Activated CD4-positive, alpha-beta memory T cell treated with anti-CD3 and anti-CD28 coated beads for 36 hours (primary cell): ENCODE results near the gene DNMT1. TPM values are rescaled to one million over a fixed set of nuclear protein-coding genes. Genes with fewer than 3 reads are reported as not detected.
"Not testable (repeated sequence)": the region's sequence is repeated elsewhere in the genome, so short reads cannot be mapped to it uniquely, and the experiment has no call there.

ENCODE experiments used
- CTCF ChIA-PET: fragments of 350-600 bp; sonication (Branson Sonifier 250); formaldehyde crosslinking; loops from one replicate; lab custom pipeline; 2021; ENCODE audit warnings: antibody characterized with exemption, inconsistent platforms; lab: Charles Lee
- POLR2A ChIA-PET: fragments of 350-600 bp; sonication (Branson Sonifier 250); formaldehyde crosslinking; loops from one replicate; lab custom pipeline; 2021; ENCODE audit warnings: antibody characterized with exemption; lab: Charles Lee
- DNase-seq: peaks from one replicate; pipeline ENCODE4 v3.0.0-alpha.2; 2020
- H3K27ac Mint-ChIP-seq: one replicate; pipeline ENCODE4 v1.8.0; 2021; ENCODE audit warnings: mixed read lengths
- H3K27me3 Mint-ChIP-seq: one replicate; pipeline ENCODE4 v1.8.0; 2021; ENCODE audit warnings: mixed read lengths
- H3K36me3 Mint-ChIP-seq: one replicate; pipeline ENCODE4 v1.8.0; 2021; ENCODE audit warnings: mixed read lengths
- H3K4me1 Mint-ChIP-seq: one replicate; pipeline ENCODE4 v1.8.0; 2021; ENCODE audit warnings: low read depth, mixed read lengths
- H3K4me3 Mint-ChIP-seq: one replicate; pipeline ENCODE4 v1.8.0; 2021; ENCODE audit warnings: mild to moderate bottlenecking, mixed read lengths
- H3K9me3 Mint-ChIP-seq: one replicate; pipeline ENCODE4 v1.8.0; 2021; ENCODE audit warnings: mixed read lengths
- intact Hi-C: fragments of 100-400 bp; cut with micrococcal nuclease; formaldehyde crosslinking; loops from one replicate; pipeline ENCODE4 v1.15.1; 2023
- total RNA-seq, 2 experiments: library from RNA; stranded (reverse); gene quantifications; one replicate each; pipeline ENCODE4 v1.2.3, GENCODE V29; 2021

Gene DNMT1
- total RNA-seq, 2 experiments from 2014 or later = 356 to 357 TPM

DNA sequence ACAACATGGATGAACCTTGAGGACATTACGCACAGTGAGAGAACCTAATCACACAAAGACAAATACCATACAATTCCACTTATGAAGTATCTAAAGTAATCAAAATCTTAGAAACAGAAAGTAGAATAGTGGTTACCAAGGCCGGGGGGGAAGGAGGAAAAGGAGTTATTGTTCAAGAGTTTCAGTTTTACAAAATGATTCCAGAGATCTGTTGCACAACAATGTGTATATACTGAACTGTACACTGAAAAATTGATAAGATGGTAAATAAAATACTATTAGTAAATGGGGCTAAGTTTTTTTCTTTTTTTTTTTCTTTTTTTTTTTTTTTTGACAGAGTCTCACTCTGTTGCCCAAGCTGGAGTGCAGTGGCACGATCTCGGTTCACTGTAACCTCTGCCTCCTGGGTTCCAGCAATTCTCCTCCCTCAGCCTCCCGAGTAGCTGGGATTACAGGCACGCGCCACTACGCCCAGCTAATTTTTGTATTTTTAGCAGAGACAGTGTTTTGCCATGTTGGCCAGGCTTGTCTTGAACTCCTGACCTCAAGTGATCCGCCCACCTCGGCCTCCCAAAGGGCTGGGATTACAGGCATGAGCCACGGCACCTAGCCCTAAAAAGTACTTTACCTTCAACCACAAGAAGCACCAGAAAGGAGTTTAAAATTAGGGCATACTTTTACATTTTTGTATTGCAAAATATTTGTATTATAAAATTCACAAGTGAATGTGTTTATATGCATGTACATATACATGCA, 4.3 kb upstream of the DNMT1 start:
- Mint-ChIP-seq H3K4me1 (peaks cover 18% of the 10 kb centered on the region), H3K27ac (peak overlapping the region; percentile 53), H3K4me3 (peak overlapping the region; percentile 49)
- H3K9me3 Mint-ChIP-seq, H3K27me3 Mint-ChIP-seq, H3K36me3 Mint-ChIP-seq: not testable (repeated sequence)
- CTCF ChIA-PET = interaction anchor here (0.6 to 2.7 kb wide), 5 partner anchors 32 to 103 kb away, joined by 3 to 8 read pairs (median 3); partner anchors contain the start of gene S1PR2
- intact Hi-C loops = loop anchor here (10.0 kb wide), 1 partner anchor 136 kb away; the partner anchor contains the start of genes ICAM3 and RAVER1
- POLR2A ChIA-PET = interaction anchor here (0.8 to 1.0 kb wide), 2 partner anchors 8 to 32 kb away, joined by 3 read pairs; partner anchors contain the start of gene S1PR2
- DNase-seq = peak; percentile 29

DNA sequence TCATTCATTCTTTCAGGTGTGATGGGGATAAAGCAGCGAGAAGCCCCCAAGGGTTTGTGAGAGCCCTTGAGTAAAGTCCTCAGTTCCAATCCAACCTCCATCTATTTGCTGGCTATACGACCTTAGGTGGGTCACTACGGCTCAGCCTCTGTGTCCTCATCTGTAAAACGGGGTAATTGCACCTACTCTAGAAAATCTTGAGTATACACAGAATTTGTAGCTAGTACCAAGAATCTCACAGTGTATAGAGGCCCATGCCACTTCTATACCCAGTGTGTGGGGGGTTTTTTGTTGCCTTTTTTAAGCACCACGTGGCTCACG, 406 bp upstream of the DNMT1 start:
- peak overlapping the region; percentile 98 for H3K4me3 Mint-ChIP-seq
- H3K27ac Mint-ChIP-seq = peak overlapping the region; percentile 98
- CTCF ChIA-PET = interaction anchor here (0.6 to 3.7 kb wide), 5 partner anchors 12 to 221 kb away, joined by 3 to 20 read pairs (median 3); partner anchors contain the start of gene ICAM1
- H3K9me3 Mint-ChIP-seq = no peaks in the 10 kb centered on the region
- peaks cover 48% of the 10 kb centered on the region for H3K4me1 Mint-ChIP-seq
- H3K36me3 Mint-ChIP-seq = peaks cover 26% of the 10 kb centered on the region
- POLR2A ChIA-PET = interaction anchor here (0.6 to 1.4 kb wide), 5 partner anchors 31 to 86 kb away, joined by 3 to 6 read pairs (median 3); partner anchors contain the start of gene ICAM1
- DNase-seq = peak; percentile 31
- H3K27me3 Mint-ChIP-seq = no peaks in the 10 kb centered on the region
- intact Hi-C loops = loop anchor here (1.0 to 10.0 kb wide), 5 partner anchors 42 to 408 kb away; partner anchors contain the start of genes ICAM3 and RAVER1

DNA sequence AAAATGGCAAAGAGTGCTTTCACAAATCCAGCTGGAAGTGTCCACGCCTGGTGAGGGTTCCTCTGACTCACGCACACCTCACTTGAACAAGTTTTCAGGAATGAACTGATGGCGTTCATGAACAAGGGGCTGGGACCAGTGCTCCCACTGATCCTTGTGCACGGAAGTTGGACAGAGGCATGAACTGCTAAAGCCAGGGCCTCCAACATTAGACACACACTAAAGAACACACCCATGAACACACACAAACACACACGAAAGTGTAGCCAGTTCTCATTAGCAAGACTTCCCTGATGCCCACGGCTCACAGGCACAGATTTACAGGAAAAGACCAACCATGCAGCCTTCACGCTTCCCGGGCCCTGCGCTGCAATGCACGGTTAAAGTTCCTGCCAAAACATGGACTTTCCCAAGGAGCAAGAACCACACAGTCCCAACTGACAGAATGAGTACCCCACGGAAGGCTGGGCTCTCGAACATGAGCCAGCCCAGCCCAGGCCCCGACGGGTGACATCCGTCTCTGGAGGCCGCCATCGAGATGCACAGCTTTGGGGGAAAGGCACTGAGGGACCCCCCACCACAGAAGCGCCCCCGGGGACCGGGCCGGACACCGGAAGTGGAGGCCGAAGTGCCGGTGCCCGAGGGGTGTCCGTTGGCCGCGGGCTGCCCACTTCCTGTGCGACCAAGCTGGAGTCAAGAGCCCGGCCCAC, 808 bp downstream of the DNMT1 start:
- peak overlapping the region; percentile 98 for H3K27ac Mint-ChIP-seq
- no peaks in the 10 kb centered on the region for H3K27me3 Mint-ChIP-seq
- H3K4me3 Mint-ChIP-seq = peak overlapping the region; percentile 98
- DNase-seq = peak; percentile 28
- peaks cover 34% of the 10 kb centered on the region for H3K36me3 Mint-ChIP-seq
- no peaks in the 10 kb centered on the region for H3K9me3 Mint-ChIP-seq
- CTCF ChIA-PET = interaction anchor here (1.3 to 3.7 kb wide), 2 partner anchors 43 to 56 kb away, joined by 5 to 20 read pairs; no protein-coding TSS in a partner anchor
- POLR2A ChIA-PET = interaction anchor here (0.6 to 1.6 kb wide), 7 partner anchors 32 to 206 kb away, joined by 3 to 6 read pairs (median 4); partner anchors contain the start of genes ICAM1 and MRPL4
- intact Hi-C loops = loop anchor here (2.0 to 10.0 kb wide), 4 partner anchors 43 to 409 kb away; partner anchors contain the start of genes ICAM3 and RAVER1
- peaks cover 49% of the 10 kb centered on the region for H3K4me1 Mint-ChIP-seq

DNA sequence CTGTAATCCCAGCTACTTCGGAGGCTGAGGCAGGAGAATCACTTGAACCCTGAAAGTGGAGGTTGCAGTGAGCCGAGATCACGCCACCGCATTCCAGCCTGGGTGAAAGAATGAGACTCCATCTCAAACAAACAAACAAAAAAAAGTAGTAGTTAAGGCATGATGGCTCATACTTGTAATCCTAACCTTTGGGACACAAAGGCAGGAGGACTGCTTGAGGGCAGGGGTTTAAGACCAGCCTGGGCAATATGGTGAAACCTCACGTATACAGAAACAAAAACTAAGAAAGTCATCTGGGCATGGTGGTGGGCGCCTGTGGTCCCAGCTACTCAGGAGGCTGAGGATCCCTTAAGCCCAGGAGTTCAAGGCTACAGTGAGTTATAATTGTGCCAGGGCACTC, 1.8 kb downstream of the DNMT1 start:
- intact Hi-C loops = loop anchor here (10.0 kb wide), 1 partner anchor 142 kb away; the partner anchor contains the start of genes ICAM3 and RAVER1
- Mint-ChIP-seq H3K4me1 (peaks cover 51% of the 10 kb centered on the region), H3K9me3 (no peaks in the 10 kb centered on the region), H3K36me3 (peaks cover 39% of the 10 kb centered on the region), H3K4me3 (peak overlapping the region; percentile 98), H3K27ac (peak overlapping the region; percentile 56), H3K27me3 (no peaks in the 10 kb centered on the region)
- ChIA-PET POLR2A (interaction anchor here (1.4 to 1.6 kb wide), 2 partner anchors 59 to 88 kb away, joined by 3 to 4 read pairs; partner anchors contain the start of gene MRPL4), CTCF (interaction anchor here (1.1 to 3.7 kb wide), 2 partner anchors 57 to 80 kb away, joined by 3 to 20 read pairs; no protein-coding TSS in a partner anchor)
- DNase-seq = peak; percentile 25

DNA sequence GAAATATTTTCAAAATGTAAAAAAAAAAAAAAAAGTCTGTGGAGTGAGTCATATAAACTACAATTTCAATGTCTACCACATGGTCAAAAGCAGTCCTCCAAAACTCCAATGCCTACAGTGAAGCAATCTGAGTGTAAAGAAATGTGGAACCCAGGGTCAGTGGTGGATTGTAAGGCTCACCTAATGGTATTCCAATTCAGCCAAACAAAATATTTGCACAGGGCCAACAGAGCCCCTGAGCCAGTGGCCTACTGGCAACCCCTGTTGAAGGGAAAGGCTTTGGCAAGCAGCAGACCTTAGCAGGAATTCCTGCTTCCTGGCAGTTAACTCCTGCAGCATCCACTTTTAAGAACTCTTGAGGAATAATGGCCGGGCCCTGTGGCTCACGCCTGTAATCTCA, 3.4 kb downstream of the DNMT1 start:
- H3K9me3 Mint-ChIP-seq = no peaks in the 10 kb centered on the region
- DNase-seq = no peak
- intact Hi-C loops = loop anchor here (10.0 kb wide), 1 partner anchor 143 kb away; the partner anchor contains the start of genes ICAM3 and RAVER1
- no peak overlapping the region for H3K27ac Mint-ChIP-seq
- no peak overlapping the region for H3K4me3 Mint-ChIP-seq
- H3K27me3 Mint-ChIP-seq = no peaks in the 10 kb centered on the region
- H3K4me1 Mint-ChIP-seq = peaks cover 50% of the 10 kb centered on the region
- H3K36me3 Mint-ChIP-seq = peaks cover 45% of the 10 kb centered on the region
- ChIA-PET POLR2A (no interaction called here), CTCF (interaction anchor here (0.8 to 1.6 kb wide), 2 partner anchors 38 to 59 kb away, joined by 3 to 7 read pairs; no protein-coding TSS in a partner anchor)

DNA sequence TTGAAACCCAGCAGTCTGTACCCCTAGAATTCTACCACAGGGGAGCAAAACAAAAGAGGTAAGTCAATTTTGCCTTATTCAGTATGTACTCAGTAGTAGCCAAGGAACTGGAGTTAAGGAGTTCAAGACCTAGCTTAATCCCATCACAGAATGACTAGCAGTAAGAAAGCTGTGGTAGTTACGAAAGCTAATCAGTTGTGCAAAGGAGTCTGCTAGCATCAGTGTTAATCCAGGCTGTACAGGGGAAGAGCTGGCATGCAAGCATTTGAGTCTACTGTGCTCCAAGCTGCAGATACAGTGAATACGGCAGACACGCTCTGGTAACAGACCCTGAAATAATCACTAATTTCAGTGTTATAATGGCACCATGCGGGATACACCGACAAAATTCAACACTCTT, 4.7 kb downstream of the DNMT1 start:
- ChIA-PET CTCF (interaction anchor here (0.6 to 4.5 kb wide), 3 partner anchors 61 to 199 kb away, joined by 3 to 44 read pairs (median 4); partner anchors contain the start of genes MRPL4 and TYK2), POLR2A (no interaction called here)
- Mint-ChIP-seq H3K4me3 (no peak overlapping the region), H3K27me3 (no peaks in the 10 kb centered on the region), H3K4me1 (peaks cover 48% of the 10 kb centered on the region), H3K36me3 (peaks cover 49% of the 10 kb centered on the region), H3K9me3 (no peaks in the 10 kb centered on the region), H3K27ac (peak overlapping the region; percentile 50)
- intact Hi-C loops = loop anchor here (10.0 kb wide), 1 partner anchor 145 kb away; the partner anchor contains the start of genes ICAM3 and RAVER1
- DNase-seq = no peak

DNA sequence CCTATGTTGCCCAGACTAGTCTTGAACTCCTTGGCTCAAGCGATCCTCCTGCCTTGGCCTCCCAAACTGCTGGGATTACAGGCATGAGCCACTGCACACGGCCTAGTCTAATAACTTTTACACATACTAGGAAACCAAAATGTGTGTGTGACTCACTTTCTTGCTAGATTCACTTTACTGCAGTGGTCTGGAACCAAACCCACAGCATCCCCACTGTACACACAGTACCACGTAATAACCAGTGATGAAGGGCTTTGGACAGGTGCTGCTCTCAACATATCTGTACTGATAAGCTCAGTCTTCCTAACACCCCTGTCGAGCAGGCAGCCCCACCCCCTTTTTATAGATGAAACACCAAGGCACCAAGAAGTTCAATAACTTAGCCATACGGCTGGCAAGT, 5.1 kb downstream of the DNMT1 start:
- Mint-ChIP-seq H3K4me3 (no peak overlapping the region), H3K27me3 (no peaks in the 10 kb centered on the region)

DNA sequence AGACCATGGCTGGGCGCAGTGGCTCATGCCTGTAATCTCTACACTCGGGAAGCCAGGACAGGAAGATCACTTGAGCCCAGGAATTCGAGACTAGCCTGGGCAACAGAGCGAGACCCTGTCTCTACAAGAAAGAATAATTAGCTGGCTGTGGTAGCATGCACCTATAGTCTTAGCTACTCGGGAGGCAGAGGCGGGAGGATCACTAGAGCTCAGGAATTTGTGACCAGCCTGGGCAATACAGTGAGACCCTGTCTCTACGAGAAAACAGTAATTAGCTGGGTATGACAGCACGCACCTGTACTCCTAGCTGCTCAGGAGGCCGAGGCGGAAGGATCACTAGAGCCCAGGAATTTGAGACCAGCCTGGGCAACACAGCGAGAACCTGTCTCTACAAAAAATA, 7.4 kb downstream of the DNMT1 start:
- intact Hi-C loops = no loop called here
- H3K4me1 Mint-ChIP-seq = peaks cover 42% of the 10 kb centered on the region
- H3K27ac Mint-ChIP-seq = no peak overlapping the region
- no peaks in the 10 kb centered on the region for H3K27me3 Mint-ChIP-seq
- POLR2A ChIA-PET = no interaction called here
- CTCF ChIA-PET = interaction anchor here (0.9 to 4.5 kb wide), 4 partner anchors 33 to 89 kb away, joined by 3 to 44 read pairs (median 6); partner anchors contain the start of gene MRPL4
- no peak overlapping the region for H3K4me3 Mint-ChIP-seq
- no peak for DNase-seq
- H3K9me3 Mint-ChIP-seq = no peaks in the 10 kb centered on the region
- H3K36me3 Mint-ChIP-seq = peaks cover 37% of the 10 kb centered on the region

More for the DNA sequence above, 5.1 kb downstream of the DNMT1 start:
- Mint-ChIP-seq H3K4me1 (peaks cover 49% of the 10 kb centered on the region), H3K27ac (peak overlapping the region; percentile 50), H3K9me3 (no peaks in the 10 kb centered on the region), H3K36me3 (peaks cover 47% of the 10 kb centered on the region)
- ChIA-PET CTCF (interaction anchor here (0.6 to 4.5 kb wide), 3 partner anchors 61 to 199 kb away, joined by 3 to 44 read pairs (median 4); partner anchors contain the start of genes MRPL4 and TYK2), POLR2A (interaction anchor here (0.6 kb wide), 1 partner anchor 9 kb away, joined by 5 read pairs; no protein-coding TSS in a partner anchor)
- intact Hi-C loops = loop anchor here (10.0 kb wide), 1 partner anchor 145 kb away; the partner anchor contains the start of genes ICAM3 and RAVER1
- DNase-seq = peak; percentile 56

DNA sequence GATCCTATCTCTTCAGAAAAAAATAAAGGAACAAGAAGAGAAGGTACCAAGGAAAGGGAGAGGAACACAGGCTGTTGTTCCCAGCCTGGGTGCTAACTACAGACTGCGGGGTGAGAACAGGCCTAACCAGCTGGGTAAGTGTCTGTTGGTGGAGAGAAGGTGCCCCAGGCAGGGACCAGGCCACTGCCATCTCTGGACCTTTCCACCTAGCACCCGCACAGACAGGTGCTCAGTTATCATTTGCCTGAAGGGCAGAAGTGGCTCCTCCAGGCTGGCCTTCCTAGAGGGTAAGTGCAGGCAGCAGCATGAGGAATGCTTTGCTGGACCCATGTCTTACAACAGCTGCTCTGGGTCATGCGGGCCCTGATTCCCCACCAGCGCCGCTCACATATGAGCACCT, 10.1 kb downstream of the DNMT1 start:
- ChIA-PET CTCF (interaction anchor here (1.0 kb wide), 1 partner anchor 66 kb away, joined by 5 read pairs; no protein-coding TSS in a partner anchor), POLR2A (interaction anchor here (1.2 kb wide), 1 partner anchor 18 kb away, joined by 4 read pairs; no protein-coding TSS in a partner anchor)
- peak overlapping the region; percentile 73 for H3K27ac Mint-ChIP-seq
- no peak overlapping the region for H3K4me3 Mint-ChIP-seq
- H3K4me1 Mint-ChIP-seq = peaks cover 24% of the 10 kb centered on the region
- no peak for DNase-seq
- H3K36me3 Mint-ChIP-seq = peaks cover 38% of the 10 kb centered on the region
- H3K9me3 Mint-ChIP-seq = no peaks in the 10 kb centered on the region
- intact Hi-C loops = no loop called here
- no peaks in the 10 kb centered on the region for H3K27me3 Mint-ChIP-seq

DNA sequence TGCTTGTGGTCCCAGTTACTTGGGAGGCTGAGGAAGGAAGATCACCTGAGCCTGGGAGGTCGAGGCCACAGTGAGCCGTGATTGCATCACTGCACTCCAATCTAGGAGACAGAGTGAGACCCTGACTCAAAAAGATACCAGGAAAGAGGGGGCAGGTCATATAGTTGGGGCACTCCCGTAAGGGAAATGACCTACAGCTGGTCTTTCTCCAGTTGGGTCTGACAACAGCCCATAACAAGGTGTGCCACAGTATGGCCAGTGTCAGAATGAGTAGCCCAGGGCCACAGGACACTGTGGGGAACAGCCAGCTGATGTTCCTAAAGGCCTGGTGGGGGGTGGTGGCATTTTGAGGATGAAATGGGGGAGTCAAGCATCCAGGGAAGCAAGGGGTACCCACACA, 10.8 kb downstream of the DNMT1 start:
- ChIA-PET CTCF (interaction anchor here (1.0 kb wide), 1 partner anchor 67 kb away, joined by 5 read pairs; no protein-coding TSS in a partner anchor), POLR2A (interaction anchor here (1.2 kb wide), 1 partner anchor 17 kb away, joined by 4 read pairs; no protein-coding TSS in a partner anchor)
- peak overlapping the region; percentile 73 for H3K27ac Mint-ChIP-seq
- peaks cover 35% of the 10 kb centered on the region for H3K36me3 Mint-ChIP-seq
- no peak overlapping the region for H3K4me3 Mint-ChIP-seq
- no peaks in the 10 kb centered on the region for H3K27me3 Mint-ChIP-seq
- H3K4me1 Mint-ChIP-seq = peaks cover 21% of the 10 kb centered on the region
- intact Hi-C loops = no loop called here
- H3K9me3 Mint-ChIP-seq = no peaks in the 10 kb centered on the region
- peak; percentile 17 for DNase-seq

DNA sequence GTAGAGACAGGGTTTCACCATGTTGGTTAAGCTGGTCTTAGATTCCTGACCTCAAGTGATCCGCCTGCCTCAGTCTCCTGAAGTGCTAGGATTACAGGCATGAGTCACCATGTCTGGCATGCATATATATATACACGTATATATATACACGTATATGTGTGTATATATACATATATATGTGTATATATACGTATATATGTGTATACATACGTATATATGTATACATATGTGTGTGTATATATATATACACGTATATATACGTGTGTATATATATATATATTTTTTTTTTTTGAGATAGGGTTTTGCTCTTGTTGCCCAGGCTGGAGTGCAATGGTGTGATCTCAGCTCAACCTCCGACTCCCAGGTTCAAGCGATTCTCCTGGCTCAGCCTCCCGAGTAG, 11.9 kb downstream of the DNMT1 start:
- Mint-ChIP-seq H3K4me1 (peaks cover 16% of the 10 kb centered on the region), H3K27me3 (no peaks in the 10 kb centered on the region), H3K27ac (no peak overlapping the region), H3K4me3 (no peak overlapping the region), H3K9me3 (no peaks in the 10 kb centered on the region), H3K36me3 (peaks cover 29% of the 10 kb centered on the region)
- CTCF ChIA-PET = interaction anchor here (0.7 to 2.5 kb wide), 2 partner anchors 12 to 67 kb away, joined by 3 to 10 read pairs; partner anchors contain the start of gene DNMT1
- POLR2A ChIA-PET = interaction anchor here (0.6 kb wide), 2 partner anchors 9 to 79 kb away, joined by 4 read pairs; no protein-coding TSS in a partner anchor
- DNase-seq = no peak
- intact Hi-C loops = no loop called here
